DOHH2 (cell line): ENCODE data around the gene CORO2B.

ENCODE experiments used
- EZH2phosphoT487 ChIP-seq: fragments of 200-600 bp; sonication (generic); IDR thresholded peaks from 2 replicates; pipeline ENCODE4 v1.6.1; 2017; ENCODE audit warnings: borderline replicate concordance, mild to moderate bottlenecking, antibody characterized with exemption, low read length, moderate library complexity, mixed read lengths
- TF ChIP-seq, protein P1 (sequence below): fragments of 200-600 bp; sonication (generic); IDR thresholded peaks from one replicate; pipeline ENCODE4 v1.5.1; 2014; ENCODE audit warnings: antibody characterized with exemption, mild to moderate bottlenecking, low read depth, low read length; ENCODE audit not compliant: poor library complexity, severe bottlenecking

DNA sequence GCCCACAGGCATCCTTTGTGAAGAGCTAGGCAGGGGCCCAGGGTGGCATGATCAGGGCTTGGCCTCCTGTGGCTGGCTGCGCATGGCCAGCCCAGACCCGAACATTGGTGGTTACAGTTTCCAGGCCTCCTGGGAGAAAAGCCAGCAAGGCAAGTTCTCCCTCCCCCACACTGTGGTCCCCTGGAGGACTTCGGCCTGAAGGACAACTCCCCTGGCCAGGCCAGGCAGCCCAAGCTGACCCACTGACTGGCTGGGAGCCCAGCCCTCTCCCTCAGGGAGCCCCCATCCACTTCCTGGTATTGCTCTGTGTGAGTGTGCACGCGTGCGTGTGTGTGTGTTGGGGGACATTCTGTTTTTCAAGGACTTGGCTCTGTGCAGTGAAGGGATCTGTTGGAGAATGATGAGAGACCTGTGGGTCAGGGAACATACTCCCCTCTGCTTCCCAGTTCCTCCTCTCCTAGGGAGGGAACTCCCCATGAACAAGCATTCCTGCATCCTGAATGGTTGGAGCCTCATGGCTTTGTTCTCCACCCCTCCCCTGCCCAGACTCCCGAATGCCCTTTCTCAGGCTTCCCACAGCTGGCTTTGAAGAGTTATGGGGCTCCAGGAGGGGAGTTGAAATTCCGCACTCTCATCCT is 29.5 kb downstream of the CORO2B start:
- TF ChIP-seq, protein P1, sequence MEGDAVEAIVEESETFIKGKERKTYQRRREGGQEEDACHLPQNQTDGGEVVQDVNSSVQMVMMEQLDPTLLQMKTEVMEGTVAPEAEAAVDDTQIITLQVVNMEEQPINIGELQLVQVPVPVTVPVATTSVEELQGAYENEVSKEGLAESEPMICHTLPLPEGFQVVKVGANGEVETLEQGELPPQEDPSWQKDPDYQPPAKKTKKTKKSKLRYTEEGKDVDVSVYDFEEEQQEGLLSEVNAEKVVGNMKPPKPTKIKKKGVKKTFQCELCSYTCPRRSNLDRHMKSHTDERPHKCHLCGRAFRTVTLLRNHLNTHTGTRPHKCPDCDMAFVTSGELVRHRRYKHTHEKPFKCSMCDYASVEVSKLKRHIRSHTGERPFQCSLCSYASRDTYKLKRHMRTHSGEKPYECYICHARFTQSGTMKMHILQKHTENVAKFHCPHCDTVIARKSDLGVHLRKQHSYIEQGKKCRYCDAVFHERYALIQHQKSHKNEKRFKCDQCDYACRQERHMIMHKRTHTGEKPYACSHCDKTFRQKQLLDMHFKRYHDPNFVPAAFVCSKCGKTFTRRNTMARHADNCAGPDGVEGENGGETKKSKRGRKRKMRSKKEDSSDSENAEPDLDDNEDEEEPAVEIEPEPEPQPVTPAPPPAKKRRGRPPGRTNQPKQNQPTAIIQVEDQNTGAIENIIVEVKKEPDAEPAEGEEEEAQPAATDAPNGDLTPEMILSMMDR: no peak
- TF ChIP-seq EZH2phosphoT487: no peak
